ENCODE results near the gene RIBC2.

DNA sequence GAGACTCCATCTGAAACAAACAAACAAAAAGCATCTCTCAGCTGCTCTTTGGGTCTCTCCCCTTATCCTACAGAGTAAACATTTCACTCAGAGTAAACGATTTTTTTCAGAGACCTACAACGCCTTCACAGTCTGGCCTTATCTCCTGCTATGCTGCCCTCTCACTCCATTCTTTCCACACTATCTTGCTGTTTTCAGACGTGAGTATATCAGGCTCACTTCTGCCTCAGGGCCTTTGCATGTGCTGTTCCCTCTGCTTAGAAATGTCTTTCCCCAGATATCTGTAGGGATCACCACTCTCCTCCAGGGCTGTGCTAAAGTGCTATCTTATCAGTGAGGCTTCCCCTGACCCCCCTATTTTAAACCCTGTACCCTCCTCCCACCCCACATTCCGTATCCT, 6.5 kb downstream of the RIBC2 start:
- no peak for TF ChIP-seq SRSF1 (optimal IDR thresholded peaks at IDR 0.05; ENCODE audit: low read depth, low read length)
- TF ChIP-seq, protein P1, sequence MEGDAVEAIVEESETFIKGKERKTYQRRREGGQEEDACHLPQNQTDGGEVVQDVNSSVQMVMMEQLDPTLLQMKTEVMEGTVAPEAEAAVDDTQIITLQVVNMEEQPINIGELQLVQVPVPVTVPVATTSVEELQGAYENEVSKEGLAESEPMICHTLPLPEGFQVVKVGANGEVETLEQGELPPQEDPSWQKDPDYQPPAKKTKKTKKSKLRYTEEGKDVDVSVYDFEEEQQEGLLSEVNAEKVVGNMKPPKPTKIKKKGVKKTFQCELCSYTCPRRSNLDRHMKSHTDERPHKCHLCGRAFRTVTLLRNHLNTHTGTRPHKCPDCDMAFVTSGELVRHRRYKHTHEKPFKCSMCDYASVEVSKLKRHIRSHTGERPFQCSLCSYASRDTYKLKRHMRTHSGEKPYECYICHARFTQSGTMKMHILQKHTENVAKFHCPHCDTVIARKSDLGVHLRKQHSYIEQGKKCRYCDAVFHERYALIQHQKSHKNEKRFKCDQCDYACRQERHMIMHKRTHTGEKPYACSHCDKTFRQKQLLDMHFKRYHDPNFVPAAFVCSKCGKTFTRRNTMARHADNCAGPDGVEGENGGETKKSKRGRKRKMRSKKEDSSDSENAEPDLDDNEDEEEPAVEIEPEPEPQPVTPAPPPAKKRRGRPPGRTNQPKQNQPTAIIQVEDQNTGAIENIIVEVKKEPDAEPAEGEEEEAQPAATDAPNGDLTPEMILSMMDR (CRISPR knock-in tag; IDR thresholded peaks at IDR 0.05): no peak

All from HepG2 (cell line).